ENCODE measurements around the gene MFRP.
A peak's percentile ranks its signal among the peaks of the same experiment; 100 is the strongest.
"Not testable (repeated sequence)": the region's sequence is repeated elsewhere in the genome, so short reads cannot be mapped to it uniquely, and the experiment has no call there.

MFRP gene

DNA sequence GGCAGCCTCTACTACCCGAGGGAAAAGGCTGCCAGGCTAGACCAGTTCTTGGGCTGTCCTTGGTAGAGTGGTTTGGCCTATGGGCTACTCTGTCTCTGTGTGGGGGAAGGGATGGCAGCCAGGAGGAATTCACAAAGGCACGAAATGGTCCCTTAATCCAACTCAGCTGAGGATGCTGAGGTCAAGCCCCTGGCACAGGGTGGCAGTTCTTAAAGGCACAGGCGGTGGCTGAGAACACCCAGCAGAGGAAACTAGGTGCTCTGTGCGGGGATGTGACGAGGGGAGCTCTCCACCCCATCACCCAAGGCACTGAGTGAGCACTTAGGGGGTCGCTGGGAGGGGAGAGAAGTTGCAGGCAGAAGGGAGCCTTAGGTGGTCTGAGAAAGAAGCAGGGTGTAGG, at the start of gene MFRP:
Gene MFRP, minus strand, starts transcription at position 101 of the 400 bp plus-strand sequence. CDS start 192 bp downstream, outside the sequence.
- no peak for DNase-seq (ENCODE audit: low read depth, low spot score)

DNA sequence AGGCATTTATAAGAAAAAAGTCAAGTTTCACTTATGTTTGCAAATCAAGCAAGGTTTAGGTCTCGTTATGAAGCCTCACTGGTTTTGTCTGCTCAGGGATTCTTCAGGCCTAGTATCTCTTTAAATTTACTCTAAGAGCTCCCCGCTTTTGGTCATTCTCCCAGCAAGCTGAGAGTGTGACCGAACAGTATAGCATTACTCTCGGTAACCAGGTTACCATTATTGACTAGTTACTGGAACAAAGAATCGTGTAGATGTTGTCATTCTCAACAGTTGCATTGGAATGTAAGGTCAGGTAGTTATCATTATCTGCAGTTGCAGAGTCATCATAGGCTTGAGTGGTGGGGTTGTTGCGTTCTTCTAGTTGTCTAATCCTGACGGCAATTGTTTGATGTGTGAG, 44.8 kb upstream of the MFRP start:
- no peak for DNase-seq (ENCODE audit: low read depth, low spot score)

GRCh38 chr11:119389611-119390254, 43.2 kb upstream of the MFRP start:
- no peak for DNase-seq (ENCODE audit: low read depth, low spot score)

DNA sequence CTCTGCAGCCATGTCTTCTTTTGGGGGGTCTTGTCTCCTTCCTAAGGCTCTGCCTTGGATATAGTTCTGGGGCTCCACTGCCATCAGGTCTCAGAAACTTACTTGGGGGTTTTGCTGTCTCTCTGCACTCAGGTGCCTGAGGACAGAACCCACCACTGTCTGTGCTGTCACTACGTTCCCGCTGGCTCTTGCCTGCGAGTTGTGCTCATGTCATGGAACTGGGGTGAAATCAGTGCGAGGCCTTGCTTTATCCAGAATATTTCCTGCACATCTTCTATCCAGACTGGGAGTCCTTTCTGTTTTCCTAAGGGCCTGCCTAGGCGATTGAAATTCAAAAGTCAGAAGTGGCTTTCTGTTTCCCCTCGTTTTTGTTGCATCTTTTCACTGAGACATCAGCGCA, 41.6 kb upstream of the MFRP start:
- no peak for DNase-seq (ENCODE audit: low read depth, low spot score)

DNA sequence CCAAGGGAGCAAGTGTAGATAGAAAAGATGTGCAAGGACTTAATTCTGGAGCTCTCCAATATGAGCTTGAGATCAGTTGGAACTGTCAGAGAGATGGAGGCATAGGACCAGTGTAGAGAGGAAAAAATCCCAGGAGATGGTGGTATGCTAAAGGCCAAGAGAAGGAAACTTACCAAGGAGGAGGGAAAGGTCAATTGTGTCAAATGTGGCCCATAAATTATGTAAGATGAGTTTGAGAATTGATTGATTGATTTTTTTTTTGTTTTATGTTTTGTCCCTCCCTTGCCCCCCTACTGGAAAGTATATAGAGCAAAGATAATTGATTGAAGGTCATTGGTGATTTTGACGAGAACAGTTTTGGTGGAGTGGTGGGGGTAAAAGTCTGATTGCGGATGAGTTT, 37.8 kb upstream of the MFRP start:
- no peak for DNase-seq (ENCODE audit: low read depth, low spot score)

DNA sequence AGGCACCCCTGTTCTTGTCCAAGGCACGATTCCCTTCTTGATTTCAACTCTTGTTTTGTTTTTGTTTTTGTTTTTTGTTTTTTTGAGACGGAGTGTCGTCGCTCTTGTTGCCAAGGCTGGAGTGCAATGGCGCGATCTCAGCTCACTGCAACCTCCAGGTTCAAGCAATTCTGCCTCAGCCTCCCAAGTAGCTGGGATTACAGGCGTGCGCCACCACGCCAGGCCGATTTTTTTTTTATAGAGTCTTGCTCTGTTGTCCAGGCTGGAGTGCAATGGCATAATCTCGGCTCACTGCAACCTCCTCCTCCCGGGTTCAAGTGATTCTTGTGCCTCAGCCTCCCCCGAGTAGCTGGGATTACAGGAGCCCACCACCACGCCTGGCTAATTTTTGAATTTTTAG, 36.0 kb upstream of the MFRP start:
- not testable (repeated sequence) for DNase-seq (ENCODE audit: low read depth, low spot score)

GRCh38 chr11:119382101-119382500, 35.6 kb upstream of the MFRP start:
- no peak for DNase-seq (ENCODE audit: low read depth, low spot score)

DNA sequence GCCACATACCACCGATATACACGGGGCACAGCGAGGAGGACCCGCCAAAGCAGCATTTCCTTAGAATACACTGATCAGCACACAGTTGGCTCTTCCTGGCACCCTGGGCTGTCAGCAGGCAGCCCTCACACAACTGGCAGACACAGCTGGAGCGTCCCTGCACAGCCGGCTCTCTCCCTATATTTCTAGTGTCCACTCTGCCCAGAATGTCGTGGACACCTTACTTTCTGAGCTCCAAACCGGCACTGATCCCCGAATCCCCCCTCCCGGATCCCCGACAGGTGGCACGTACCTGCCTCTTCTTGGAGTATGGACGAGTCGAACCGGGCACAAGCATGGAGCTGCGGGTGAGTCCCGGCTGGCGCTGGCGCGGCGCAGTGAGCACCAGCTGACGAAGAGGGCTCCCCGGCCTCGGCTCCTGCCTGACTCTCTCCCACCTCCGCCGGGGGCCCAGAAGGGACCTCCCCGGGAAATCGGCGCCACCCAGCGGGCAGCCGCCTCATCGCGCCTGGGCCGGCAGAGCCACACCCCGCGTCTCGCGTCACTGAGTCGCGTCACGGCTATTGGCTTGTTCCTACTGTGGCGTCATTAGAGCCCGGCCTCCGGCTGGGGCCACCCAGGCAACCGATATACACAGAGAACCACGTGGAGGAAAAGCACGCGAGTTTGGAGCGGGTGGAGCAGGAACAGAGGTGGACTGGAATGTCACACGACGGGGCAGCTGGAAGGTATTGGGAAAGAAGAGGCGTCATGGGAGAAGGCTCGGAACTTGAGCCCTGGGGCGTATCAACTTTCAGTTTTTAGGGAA, 34.9 kb upstream of the MFRP start, which contains the start of gene USP2:
Gene USP2, minus strand, starts transcription at position 510 of the 808 bp plus-strand sequence. CDS start 8,210 bp downstream, outside the sequence.
- peak; percentile 89 for DNase-seq (ENCODE audit: low read depth, low spot score)

DNA sequence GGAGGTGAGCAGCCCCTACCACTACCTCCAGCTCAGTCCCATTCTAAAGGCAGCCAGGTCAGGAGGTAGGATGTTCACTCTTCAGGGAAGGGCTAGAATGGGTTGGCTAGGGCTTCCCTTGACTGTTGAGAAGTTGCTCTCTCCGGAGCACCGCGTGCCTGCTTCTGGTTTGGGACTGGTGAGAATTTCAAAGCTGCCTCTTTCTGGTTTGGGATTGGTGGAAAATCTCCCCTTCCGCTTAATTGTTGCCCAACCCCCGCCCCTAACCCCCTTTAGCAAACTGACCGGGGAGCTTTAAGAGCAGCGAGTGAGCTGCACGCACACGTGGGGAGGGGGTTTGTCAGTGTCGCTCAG, 34.3 kb upstream of the MFRP start:
- no peak for DNase-seq (ENCODE audit: low read depth, low spot score)

DNA sequence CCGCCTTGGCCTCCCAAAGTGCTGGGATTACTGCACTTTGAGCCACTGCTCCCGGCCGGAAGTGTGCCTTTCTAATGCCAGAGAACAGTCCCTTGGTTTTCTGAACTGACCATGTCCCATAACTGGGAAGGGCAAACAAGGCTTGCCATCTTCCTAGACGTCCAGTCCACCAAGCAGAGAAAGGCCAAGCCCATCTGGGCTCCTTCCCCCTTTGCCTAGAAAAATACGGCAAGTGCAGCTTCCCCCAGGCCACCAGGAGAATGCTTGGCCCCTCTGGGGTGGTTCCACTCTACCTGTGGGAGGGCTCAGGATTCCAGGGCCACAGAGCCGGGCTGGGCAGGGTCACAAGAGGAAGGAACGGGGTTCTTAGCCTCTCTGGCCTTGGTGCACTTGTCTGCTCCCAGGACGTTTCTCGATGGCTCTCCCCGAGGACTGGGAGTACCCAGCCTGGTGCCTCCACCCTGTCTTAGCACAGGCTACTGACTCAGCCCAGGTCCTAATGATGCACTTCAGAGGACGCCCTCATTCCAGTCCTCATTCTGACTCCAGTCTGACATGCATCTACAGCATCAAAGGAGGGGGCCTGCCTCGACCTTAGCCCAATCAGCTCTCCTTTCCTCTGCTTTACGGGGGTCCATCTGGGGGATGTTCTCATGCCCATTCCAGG, 33.8 kb upstream of the MFRP start:
- DNase-seq (ENCODE audit: low read depth, low spot score): no peak

- no peak for DNase-seq (ENCODE audit: low read depth, low spot score)
These were observed 32.5 kb upstream of the MFRP start for GRCh38 chr11:119378851-119379465.

DNA sequence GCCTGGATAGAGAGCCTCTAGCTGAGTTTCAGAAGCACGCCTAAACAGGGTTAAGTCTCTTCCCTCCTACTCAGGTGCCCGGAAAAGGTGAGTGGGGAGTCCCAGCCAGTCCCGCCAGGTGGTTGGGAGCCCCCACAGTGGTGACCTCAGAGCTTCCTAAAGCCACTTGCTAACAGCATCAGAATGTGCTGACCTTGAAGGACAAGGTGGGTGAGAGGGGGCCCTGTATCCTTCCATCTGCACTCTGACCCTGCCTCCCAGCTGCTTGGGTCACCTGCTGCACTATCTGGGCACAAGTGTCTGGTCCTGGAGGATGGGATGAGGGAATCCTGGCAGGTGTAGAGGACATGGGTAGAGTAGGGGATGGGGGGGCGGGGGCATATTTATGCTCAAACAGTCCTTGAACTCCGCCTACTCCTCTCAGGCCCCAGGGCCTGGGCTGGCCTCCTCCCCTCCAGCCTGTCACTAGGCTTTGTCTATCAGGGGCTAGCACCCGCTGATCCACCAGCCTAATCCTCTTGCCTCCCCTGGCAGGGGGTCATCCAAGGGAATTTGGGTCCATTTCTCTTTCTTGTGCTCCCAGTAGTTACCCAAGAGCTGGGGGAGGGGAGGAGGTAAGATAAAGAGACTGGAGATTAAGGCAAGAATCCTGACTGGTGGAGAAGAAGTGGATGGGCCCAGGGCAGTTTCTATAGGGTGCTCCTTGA, 31.6 kb upstream of the MFRP start:
- DNase-seq (ENCODE audit: low read depth, low spot score): no peak

GRCh38 chr11:119377112-119377901, 30.8 kb upstream of the MFRP start:
- DNase-seq (ENCODE audit: low read depth, low spot score): no peak

GRCh38 chr11:119376197-119376847, 29.8 kb upstream of the MFRP start:
- DNase-seq (ENCODE audit: low read depth, low spot score): no peak

GRCh38 chr11:119375337-119376196, 29.1 kb upstream of the MFRP start:
- DNase-seq (ENCODE audit: low read depth, low spot score): no peak

DNA sequence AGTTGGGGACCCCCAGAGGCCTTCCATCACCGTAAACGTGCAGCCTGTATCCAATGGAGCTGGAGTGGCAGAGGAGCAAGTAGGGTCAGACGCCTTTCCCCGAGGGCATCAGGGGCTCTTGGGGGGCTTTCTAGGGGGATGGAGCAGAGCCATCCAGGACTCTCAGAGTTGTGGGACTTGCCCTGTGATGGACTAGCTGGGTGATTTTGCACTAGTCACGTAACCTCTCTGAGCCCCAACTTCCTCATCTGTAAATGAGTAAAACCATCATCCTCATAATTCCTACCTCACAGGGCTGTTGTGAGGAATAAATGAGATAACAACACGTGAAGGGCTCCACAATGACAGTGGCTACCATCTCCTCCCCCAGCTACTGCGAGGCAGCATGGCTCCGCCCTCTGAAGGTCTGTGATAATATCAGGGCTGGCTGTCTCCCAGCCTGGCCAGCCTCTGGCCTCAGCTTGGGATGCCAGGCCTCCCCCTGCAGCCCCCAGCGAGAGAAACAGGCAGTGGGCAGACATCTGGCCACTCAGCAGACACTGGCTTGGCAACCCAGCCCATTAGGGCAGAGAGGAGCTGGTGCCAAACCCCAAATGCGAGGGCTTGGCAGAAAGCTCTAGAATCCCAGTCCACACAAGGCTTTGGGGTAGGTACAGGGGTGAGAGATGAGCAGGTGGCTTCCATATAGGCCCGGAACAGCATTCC, 28.3 kb upstream of the MFRP start:
- no peak for DNase-seq (ENCODE audit: low read depth, low spot score)

- DNase-seq (ENCODE audit: low read depth, low spot score): no peak
These were observed 27.6 kb upstream of the MFRP start for GRCh38 chr11:119373921-119374631.

Data from activated CD4-positive, CD25-positive, alpha-beta regulatory T cell treated with anti-CD3 and anti-CD28 coated beads, Interleukin-2, amount 50 U/mL, for 16 hours (primary cell).